Suppressor macrophage treated with lipopolysaccharide for 1 hour (primary cell): ENCODE measurements around the gene ZNF480.
"Not testable (repeated sequence)": the region's sequence is repeated elsewhere in the genome, so short reads cannot be mapped to it uniquely, and the experiment has no call there.

Experiments used
- DNase-seq, 3 donors: peaks; one replicate each; pipeline ENCODE4 v3.0.0-alpha.2; 2020 to 2022

Gene ZNF480

DNA sequence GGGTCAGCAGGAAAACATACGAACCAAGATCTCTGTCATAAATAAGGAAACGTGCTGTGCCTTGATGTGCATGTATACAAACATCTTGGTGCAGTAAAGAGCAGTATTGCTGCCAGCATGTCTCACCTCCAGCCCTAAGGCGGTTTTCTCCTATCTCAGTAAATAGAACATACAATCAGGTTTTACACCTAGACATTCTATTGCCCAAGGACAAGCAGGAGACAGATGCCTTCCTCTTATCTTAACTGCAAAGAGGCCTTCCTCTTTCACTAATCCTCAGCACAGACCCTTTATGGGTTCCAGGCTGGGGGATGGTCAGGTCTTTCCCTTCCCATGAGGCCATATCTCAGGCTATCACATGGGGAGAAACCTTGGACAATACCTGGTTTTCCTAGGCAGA lies 42.1 kb downstream of the ZNF480 start:
- not testable (repeated sequence) for DNase-seq

DNA sequence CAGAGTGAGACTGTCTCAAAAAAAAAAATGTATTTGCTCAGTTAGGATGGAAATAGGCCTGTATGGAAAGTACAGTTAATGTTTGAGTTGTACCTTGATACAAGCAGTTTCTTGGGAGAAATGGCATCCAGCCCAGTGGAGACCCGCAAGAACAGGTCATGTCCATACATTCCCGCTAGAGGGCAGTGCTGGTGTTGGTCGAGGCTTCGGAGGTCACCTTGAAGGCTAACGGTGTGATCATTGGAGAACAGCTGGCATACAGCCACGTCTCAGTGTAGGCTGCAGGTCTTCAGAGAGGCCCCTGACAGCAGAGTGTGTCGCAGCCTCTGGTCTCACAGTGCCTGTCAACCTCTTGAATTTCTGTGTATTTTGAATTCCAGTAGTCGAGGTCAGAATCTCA lies 46.6 kb downstream of the ZNF480 start:
- peak; percentile 45 to 49 (median 47) for DNase-seq

DNA sequence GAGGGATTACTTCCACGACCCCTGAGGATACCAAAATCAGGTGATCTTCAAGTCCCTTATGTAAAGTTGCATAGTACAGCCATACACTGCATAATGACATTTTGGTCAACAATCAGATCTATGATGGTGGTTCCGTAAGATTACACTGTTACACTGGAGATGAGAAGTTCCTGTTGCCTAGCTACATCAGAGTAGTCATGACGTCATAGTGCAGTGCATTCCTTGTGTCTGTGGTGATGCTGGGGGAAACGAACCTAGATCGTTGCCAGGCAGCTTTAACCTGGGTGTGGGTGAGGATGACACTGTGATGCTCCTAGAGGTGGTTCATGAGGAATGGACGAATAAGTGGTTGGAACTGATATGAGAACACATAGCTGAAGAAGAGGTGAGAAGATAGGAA lies 48.2 kb downstream of the ZNF480 start:
- DNase-seq = no peak

DNA sequence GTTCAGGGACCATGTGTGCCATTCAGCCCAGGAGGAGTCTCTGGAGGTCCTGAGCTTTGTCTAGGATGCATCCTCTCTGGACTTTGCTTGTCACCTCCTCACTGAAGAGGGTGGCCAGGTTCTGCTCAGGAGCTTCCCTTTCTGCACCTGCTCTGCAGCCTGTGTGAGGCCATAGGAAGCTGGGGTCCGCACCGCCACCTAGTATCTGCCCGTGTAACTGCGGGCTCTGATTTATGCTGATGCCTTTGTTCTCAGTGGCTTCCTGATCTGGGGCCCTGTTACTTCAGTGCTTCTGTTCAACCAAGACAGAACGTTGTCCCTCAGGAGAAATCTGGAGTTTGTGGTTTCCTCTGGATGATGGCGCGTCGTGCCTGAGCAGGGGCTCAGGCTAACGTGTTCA lies 54.5 kb downstream of the ZNF480 start:
- DNase-seq = no peak

DNA sequence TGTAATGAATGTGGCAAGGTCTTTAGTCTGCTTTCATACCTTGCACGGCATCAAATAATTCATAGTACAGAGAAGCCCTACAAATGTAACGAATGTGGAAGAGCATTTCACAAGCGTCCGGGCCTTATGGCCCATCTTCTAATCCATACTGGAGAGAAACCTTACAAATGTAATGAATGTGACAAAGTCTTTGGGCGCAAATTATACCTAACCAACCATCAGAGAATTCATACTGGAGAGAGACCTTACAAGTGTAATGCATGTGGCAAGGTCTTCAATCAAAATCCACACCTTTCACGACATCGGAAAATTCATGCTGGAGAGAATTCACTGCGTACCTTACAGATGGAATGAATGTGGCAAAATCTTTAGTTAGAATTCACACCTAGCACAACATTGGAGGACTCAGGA lies 69.5 kb downstream of the ZNF480 start:
- no peak for DNase-seq

DNA sequence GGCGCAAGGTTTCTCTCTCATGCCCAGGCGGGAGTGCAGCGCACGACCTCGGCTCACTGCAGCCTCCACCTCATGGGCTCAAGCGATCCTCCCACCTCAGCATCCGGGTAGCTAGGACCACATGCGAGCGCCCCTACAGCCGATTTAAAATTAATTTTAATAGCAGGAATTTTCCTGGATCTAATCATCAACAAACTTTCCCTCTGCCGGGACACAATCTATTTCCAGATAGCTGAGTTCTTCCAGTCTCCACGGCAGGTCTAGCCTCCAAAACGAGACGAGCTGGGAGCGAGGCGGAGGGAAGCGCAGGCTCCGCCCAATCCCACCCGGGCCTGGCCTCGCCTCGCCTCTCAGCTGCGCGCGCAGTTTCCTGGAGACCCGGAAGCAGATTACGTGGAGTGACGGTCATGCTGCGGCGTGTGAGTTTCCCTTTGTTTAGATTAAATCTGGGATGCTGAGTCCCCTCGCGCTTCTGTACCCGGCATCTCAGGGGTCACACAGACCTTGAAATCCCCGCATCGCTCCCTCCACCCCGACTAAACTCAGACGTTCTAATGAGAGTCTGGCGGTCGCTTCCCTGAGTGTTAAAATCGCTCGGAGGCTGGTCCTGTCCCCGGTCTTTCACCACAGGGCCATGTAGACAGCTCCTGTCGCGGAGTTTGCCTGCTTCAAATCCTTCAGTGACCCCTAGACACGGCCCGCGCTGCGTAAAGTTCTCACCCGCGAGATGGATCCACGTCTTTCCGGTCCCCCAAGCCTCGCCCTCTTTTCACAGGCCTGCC lies 72.8 kb downstream of the ZNF480 start, which contains the start of gene ZNF880:
Gene ZNF880, plus strand, starts transcription at position 365 of the 782 bp plus-strand sequence. Its CDS starts 43 bp downstream, at position 408.
- DNase-seq = peak; percentile 93 to 97 (median 96)

DNA sequence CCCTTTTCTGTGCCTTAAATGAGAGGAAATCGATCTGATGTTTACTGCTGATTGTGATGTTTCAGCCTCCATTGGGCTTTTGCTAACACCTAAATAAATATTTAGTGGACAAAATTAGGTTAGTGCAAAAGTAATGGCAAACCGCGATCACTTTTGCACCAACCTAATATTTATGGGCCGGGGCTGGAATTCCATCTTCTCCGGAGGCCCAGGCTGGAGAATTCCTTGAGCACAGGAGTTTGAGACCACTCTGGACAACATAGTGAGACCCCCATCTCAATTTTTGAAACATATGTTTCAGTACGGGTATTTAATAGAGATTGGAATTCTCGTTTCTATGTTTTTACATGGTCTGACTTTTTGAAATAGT lies 73.4 kb downstream of the ZNF480 start:
- no peak for DNase-seq
